GM12864 (cell line): Measurements from ENCODE around the gene GCN1.
"Not testable (repeated sequence)": the region's sequence is repeated elsewhere in the genome, so short reads cannot be mapped to it uniquely, and the experiment has no call there.

Experiments used
- DNase-seq: peaks from one replicate; pipeline ENCODE4 v3.0.0-alpha.2; 2011; ENCODE audit warnings: low read depth
- H3K4me3 ChIP-seq: 2 replicates; pipeline ENCODE4 v1.5.1; 2011; ENCODE audit warnings: mild to moderate bottlenecking, low read depth, low read length, control low read depth
- CTCF ChIP-seq: IDR thresholded peaks from 2 replicates; pipeline ENCODE4 v1.5.1; 2011; ENCODE audit warnings: low read depth, mild to moderate bottlenecking, moderate library complexity, low read length, control low read depth, inconsistent platforms; ENCODE audit errors: missing control alignments

GCN1 gene

GRCh38 chr12:120211243-120211903 is 16.9 kb upstream of the GCN1 start:
- TF ChIP-seq CTCF, result no peak
- DNase-seq, result no peak
- no peak overlapping the region for H3K4me3 ChIP-seq

- no peak for DNase-seq
- TF ChIP-seq CTCF, result no peak
- no peak overlapping the region for H3K4me3 ChIP-seq
Measured at GRCh38 chr12:120209851-120210250, 15.3 kb upstream of the GCN1 start.

- no peak for DNase-seq
- H3K4me3 ChIP-seq, result no peak overlapping the region
- no peak for TF ChIP-seq CTCF
Measured at GRCh38 chr12:120207227-120207626, 12.7 kb upstream of the GCN1 start.

GRCh38 chr12:120206781-120207180 is 12.3 kb upstream of the GCN1 start:
- not testable (repeated sequence) for DNase-seq, H3K4me3 ChIP-seq

- TF ChIP-seq CTCF, result no peak
- H3K4me3 ChIP-seq, result no peak overlapping the region
- no peak for DNase-seq
Measured at GRCh38 chr12:120206228-120206627, 11.7 kb upstream of the GCN1 start.

- no peak overlapping the region for H3K4me3 ChIP-seq
- no peak for TF ChIP-seq CTCF
- no peak for DNase-seq
Measured at GRCh38 chr12:120204171-120204570, 9.7 kb upstream of the GCN1 start.

DNA sequence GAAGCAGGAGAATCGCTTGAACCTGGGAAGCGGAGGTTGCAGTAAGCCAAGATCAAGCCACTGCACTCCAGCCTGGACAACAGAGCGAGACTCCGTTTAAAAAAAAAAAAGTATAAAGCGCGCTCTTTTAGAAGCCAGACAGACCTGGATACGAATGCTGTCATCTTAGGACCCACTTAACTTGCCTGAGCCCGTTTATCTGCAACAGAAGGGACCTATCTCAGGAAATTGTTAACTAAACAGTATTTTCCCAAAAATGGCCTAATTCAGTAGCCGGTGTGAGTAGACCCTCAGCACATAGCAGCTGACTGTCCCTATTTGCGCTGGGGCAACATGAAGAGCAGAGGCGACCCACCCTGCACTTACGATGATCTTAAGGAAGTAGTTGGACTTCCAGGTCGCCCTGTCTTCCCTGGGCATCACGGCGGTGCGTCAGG is 5.9 kb upstream of the GCN1 start:
- DNase-seq, result no peak
- H3K4me3 ChIP-seq, result peak overlapping the region; percentile 100
- no peak for TF ChIP-seq CTCF
